Naive thymus-derived CD4-positive, alpha-beta T cell (primary cell): ENCODE data around the gene NT5C2. TPM values are rescaled to one million over a fixed set of nuclear protein-coding genes. Genes with fewer than 3 reads are reported as not detected.

Experiments
- ATAC-seq: fragments of 150-1000 bp; cut with Tn5 transposase; 2 replicates; pipeline ENCODE4 v1.10.0; 2021; ENCODE audit warnings: mild to moderate bottlenecking, moderate library complexity
- CTCF ChIA-PET: fragments of 350-600 bp; sonication (Branson Sonifier 250); formaldehyde crosslinking; loops from one replicate; lab custom pipeline; 2021; ENCODE audit warnings: antibody characterized with exemption; lab: Charles Lee
- POLR2A ChIA-PET: fragments of 350-600 bp; sonication (Branson Sonifier 250); formaldehyde crosslinking; loops from one replicate; lab custom pipeline; 2021; ENCODE audit warnings: antibody characterized with exemption, inconsistent platforms; lab: Charles Lee
- DNase-seq, 9 donors: peaks; one replicate each; pipeline versions ENCODE4 v3.0.0 to v3.0.0-alpha.2; 2020 to 2022; ENCODE audit warnings: mixed read lengths in 1 of 9
- H3K27ac ChIP-seq: one replicate; pipeline ENCODE4 v1.7.0; 2013; ENCODE audit warnings: mild to moderate bottlenecking, low read depth, low read length, moderate library complexity
- H3K27me3 ChIP-seq, 2 donors: one replicate each; pipeline ENCODE4 v1.7.0; 2013; ENCODE audit warnings: low read length in 2 of 2, mild to moderate bottlenecking in 2 of 2, moderate library complexity in 2 of 2; ENCODE audit not compliant: control insufficient read depth in 2 of 2, insufficient read depth in 2 of 2
- H3K36me3 ChIP-seq, 3 experiments: 1 replicate in 2 of 3; 2 replicates in 1 of 3; pipeline ENCODE4 v1.7.0; 2013; ENCODE audit warnings: low read length in 3 of 3, mild to moderate bottlenecking in 3 of 3, moderate library complexity in 1 of 3; ENCODE audit not compliant: insufficient read depth in 3 of 3, control insufficient read depth in 2 of 3
- H3K4me1 ChIP-seq, 2 donors: one replicate each; pipeline ENCODE4 v1.7.0; 2013; ENCODE audit warnings: low read length in 2 of 2, mild to moderate bottlenecking in 2 of 2, moderate library complexity in 1 of 2; ENCODE audit not compliant: control insufficient read depth in 2 of 2, insufficient read depth in 2 of 2
- H3K4me3 ChIP-seq: 2 replicates; pipeline ENCODE4 v1.7.0; 2013; ENCODE audit warnings: mild to moderate bottlenecking, low read length
- H3K9me3 ChIP-seq, 3 experiments: 1 replicate in 2 of 3; 2 replicates in 1 of 3; pipeline ENCODE4 v1.7.0; 2013; ENCODE audit warnings: low read length in 3 of 3; ENCODE audit not compliant: control insufficient read depth in 2 of 3
- H3K27ac Mint-ChIP-seq, 9 donors: one replicate each; pipeline ENCODE4 v1.8.0; 2020 to 2022; ENCODE audit warnings: mixed read lengths in 9 of 9, mild to moderate bottlenecking in 8 of 9, moderate library complexity in 5 of 9, inconsistent platforms in 2 of 9
- H3K27me3 Mint-ChIP-seq, 5 donors: one replicate each; pipeline ENCODE4 v1.8.0; 2021 to 2022; ENCODE audit warnings: mixed read lengths in 5 of 5, mild to moderate bottlenecking in 1 of 5
- H3K36me3 Mint-ChIP-seq, 5 donors: one replicate each; pipeline ENCODE4 v1.8.0; 2020 to 2022; ENCODE audit warnings: mixed read lengths in 5 of 5, mild to moderate bottlenecking in 3 of 5, inconsistent platforms in 1 of 5
- H3K4me1 Mint-ChIP-seq, 7 donors: one replicate each; pipeline ENCODE4 v1.8.0; 2020 to 2022; ENCODE audit warnings: mixed read lengths in 7 of 7, mild to moderate bottlenecking in 3 of 7, inconsistent platforms in 1 of 7
- H3K4me3 Mint-ChIP-seq, 10 donors: one replicate each; pipeline ENCODE4 v1.8.0; 2020 to 2022; ENCODE audit warnings: mild to moderate bottlenecking in 10 of 10, mixed read lengths in 10 of 10, moderate library complexity in 6 of 10, inconsistent platforms in 2 of 10
- H3K9me3 Mint-ChIP-seq, 11 donors: one replicate each; pipeline ENCODE4 v1.8.0; 2020 to 2022; ENCODE audit warnings: mixed read lengths in 11 of 11, mild to moderate bottlenecking in 4 of 11, inconsistent platforms in 1 of 11, moderate library complexity in 1 of 11
- intact Hi-C, 2 donors: fragments of 100-400 bp; cut with micrococcal nuclease; formaldehyde crosslinking; loops; one replicate each; pipeline ENCODE4 v1.15.1; 2023
- polyA plus RNA-seq, 2 donors: library from polyadenylated mRNA; unstranded; fragments of 300-500 nt; fragmentation: Illumina TruSeq; gene quantifications; one replicate each; pipeline ENCODE4 v1.2.3, GENCODE V29; 2021
- total RNA-seq, 6 experiments: library from RNA in 5 of 6; stranded (reverse) in 5 of 6; gene quantifications; 1 replicate in 5 of 6; 2 replicates in 1 of 6; pipeline ENCODE4 v1.2.3 and lab custom pipeline; 2021 to 2026

The NT5C2 gene
- 10 to 100 TPM; 53.8 to 87.8 (median 72.3) TPM for total RNA-seq
- 10 to 100 TPM; 48.7 to 60.6 TPM for polyA plus RNA-seq
- 66.4 reads per million, percentile 77 among the genes with 10 or more reads in this experiment for total RNA-seq (lab: John Stamatoyannopoulos, UW)

DNA sequence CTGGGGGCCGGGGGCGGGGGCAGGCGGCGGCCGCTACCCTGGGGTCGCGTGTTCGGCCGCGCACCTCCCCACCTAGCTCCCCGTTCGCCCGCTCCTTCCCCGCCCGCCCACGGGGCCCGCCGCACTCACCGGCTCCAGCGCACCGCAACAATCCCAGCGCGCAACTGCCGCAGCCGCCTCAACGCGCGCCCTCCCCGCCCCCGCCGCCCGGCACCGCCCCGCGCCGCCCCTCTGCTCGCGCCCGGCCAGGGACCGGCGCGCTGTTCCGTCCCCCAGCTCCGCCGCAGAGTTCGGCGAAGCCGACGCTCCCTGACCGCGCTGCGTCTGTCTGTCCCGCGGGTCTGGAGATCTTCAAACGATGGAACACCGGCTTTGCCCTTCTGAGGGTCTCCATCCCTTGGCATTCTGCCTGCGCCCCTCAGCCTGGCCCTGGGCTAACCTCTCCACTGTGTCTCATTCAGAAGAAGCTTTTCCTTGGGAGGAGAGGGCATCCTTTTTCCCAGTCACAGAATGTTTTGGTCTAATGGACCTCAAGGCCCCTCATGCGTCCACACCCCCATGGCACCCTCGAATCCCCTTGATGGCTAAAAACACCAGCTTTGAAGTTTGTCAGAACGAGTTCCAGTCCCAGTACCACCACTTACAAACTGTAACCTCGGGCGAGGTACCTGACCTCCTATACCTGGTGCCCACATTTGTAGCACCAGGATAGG, at the start of gene NT5C2:
TSS of gene NT5C2 (minus strand) at position 166 of the 713 bp plus-strand sequence. CDS start 18,314 bp downstream, outside the sequence.
- peak within 1 kb of the TSS; percentile 97 for H3K27ac ChIP-seq
- Mint-ChIP-seq H3K36me3 (peaks cover 0 to 11% (median 3%) of the 10 kb centered on the region in 5 donors), H3K9me3 (peaks cover 0 to 3% (median 0%) of the 10 kb centered on the region in 11 donors), H3K4me1 (peaks cover 33 to 46% (median 38%) of the 10 kb centered on the region in 7 donors), H3K4me3 (peak within 1 kb of the TSS; percentile 91 to 100 (median 98)), H3K27me3 (no peaks in the 10 kb centered on the region), H3K27ac (peak within 1 kb of the TSS; percentile 86 to 100 (median 95))
- intact Hi-C loops: loop anchor here (1.0 to 10.0 kb wide), 7 partner anchors 52 to 548 kb away; partner anchors contain the start of genes BORCS7 (in 2 of the 2), ARL3 (in 1 of the 2), CNNM2 (in 1 of the 2) and RPEL1 (in 1 of the 2)
- peaks cover 6 to 21% of the 10 kb centered on the region in 2 donors for H3K4me1 ChIP-seq
- peaks cover 0 to 4% (median 0%) of the 10 kb centered on the region in 3 experiments for H3K36me3 ChIP-seq
- ChIA-PET CTCF (interaction anchor here (1.3 kb wide), 1 partner anchor 275 kb away, joined by 4 read pairs; the partner anchor contains the start of gene CNNM2), POLR2A (interaction anchor here (0.9 to 1.7 kb wide), 3 partner anchors 8 to 174 kb away, joined by 3 to 14 read pairs (median 4); partner anchors contain the start of gene TAF5)
- no peaks in the 10 kb centered on the region for H3K27me3 ChIP-seq
- peak; percentile 58 to 89 (median 75) for DNase-seq
- peak within 1 kb of the TSS; percentile 85 for H3K4me3 ChIP-seq
- ATAC-seq: peak; percentile 92
- H3K9me3 ChIP-seq: no peaks in the 10 kb centered on the region

DNA sequence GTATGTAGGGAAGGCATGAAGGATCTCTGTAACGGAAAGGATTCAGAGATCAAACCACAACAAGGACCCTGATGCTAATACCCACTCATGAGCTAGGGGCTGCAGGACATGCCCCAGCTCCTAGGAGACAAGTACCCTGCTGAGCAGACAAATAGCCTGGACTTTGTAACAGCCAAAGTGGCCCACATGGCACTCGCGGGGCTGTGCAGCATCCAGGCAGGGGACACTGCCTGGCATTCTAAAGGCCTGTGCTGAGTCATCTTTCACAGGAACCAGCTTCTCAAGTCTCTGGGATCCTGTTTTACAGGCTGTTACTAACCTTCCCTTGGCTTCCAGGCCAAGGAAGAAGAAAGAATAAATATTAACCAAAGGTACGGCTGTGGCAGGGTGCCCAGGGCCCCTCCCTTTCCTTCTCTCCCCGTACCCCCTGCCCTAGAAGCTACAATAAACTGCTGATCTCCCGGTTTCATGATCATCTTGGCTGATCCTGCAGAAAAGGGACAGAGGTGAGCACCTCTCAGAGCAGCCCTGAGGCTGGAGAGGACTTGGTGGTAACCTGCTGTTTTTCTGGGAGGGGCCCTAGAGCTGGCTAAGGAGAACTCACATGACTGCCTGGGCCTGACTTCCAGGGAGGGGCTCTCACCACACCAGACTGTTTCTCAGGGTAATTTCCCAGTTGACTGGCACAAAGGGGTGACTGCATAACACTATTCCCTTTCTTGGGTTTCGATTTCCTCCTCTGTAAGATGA, 48.4 kb upstream of the NT5C2 start:
- peak; percentile 83 for ATAC-seq

DNA sequence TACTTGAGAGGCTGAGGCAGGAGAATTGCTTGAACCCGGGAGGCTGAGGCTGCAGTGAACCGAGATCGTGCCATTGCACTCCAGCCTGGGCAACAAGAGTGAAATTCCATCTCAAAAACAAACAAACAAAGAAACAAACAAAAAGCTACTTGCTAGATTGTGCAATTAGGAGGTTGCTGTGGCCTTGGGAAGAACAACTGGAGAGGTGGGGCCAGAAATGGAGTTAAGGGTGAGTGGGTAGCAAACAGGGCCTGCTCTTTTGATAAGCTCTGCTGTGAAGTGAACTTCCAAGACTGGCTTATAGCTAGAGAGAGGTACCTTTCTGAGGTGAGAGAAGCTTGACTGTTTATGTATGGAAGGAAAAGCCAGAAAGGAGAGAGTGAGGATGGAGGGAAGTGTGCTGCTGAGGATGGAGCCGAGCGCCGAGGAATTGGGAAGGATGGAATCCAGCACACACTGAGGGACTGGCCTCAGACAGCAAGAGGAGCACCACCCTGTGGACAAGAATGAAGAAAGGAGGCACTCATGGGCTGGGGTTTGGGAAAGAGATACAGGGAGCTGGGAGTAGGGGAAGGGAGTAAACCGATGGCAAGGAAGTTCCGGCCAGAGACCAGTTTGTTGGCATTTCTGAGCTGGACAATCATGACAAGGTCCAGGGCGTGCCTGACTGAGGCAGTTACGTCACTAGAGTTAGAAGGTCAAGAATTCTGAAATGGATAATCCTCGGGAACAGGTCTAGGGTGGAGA, 45.6 kb upstream of the NT5C2 start:
- ChIA-PET POLR2A (no interaction called here), CTCF (interaction anchor here (0.6 kb wide), 1 partner anchor 337 kb away, joined by 3 read pairs; no protein-coding TSS in a partner anchor)
- H3K9me3 ChIP-seq: no peaks in the 10 kb centered on the region
- H3K27ac ChIP-seq: no peak overlapping the region
- no peaks in the 10 kb centered on the region for H3K4me1 ChIP-seq
- no peaks in the 10 kb centered on the region for H3K9me3 Mint-ChIP-seq
- H3K27ac Mint-ChIP-seq: no peak overlapping the region
- H3K36me3 Mint-ChIP-seq: no peaks in the 10 kb centered on the region
- H3K4me3 Mint-ChIP-seq: no peak overlapping the region
- no peak overlapping the region for H3K4me3 ChIP-seq
- no peak for DNase-seq
- H3K36me3 ChIP-seq: no peaks in the 10 kb centered on the region
- peaks cover 0 to 4% (median 0%) of the 10 kb centered on the region in 5 donors for H3K27me3 Mint-ChIP-seq
- peaks cover 5 to 22% (median 6%) of the 10 kb centered on the region in 7 donors for H3K4me1 Mint-ChIP-seq
- ATAC-seq: no peak
- intact Hi-C loops: no loop called here
- H3K27me3 ChIP-seq: no peaks in the 10 kb centered on the region

More for the DNA sequence above, 48.4 kb upstream of the NT5C2 start:
- no peaks in the 10 kb centered on the region for H3K27me3 ChIP-seq
- no peaks in the 10 kb centered on the region for H3K36me3 ChIP-seq
- no peaks in the 10 kb centered on the region for H3K36me3 Mint-ChIP-seq
- no peaks in the 10 kb centered on the region for H3K9me3 ChIP-seq
- H3K4me3 Mint-ChIP-seq: peak overlapping the region in 1 of 10 donors; percentile 75
- no peaks in the 10 kb centered on the region for H3K9me3 Mint-ChIP-seq
- DNase-seq: no peak
- H3K27ac Mint-ChIP-seq: peak overlapping the region in 1 of 9 donors; percentile 85
- peaks cover 0 to 11% (median 1%) of the 10 kb centered on the region in 5 donors for H3K27me3 Mint-ChIP-seq
- H3K4me1 Mint-ChIP-seq: peaks cover 5 to 28% (median 6%) of the 10 kb centered on the region in 7 donors
- intact Hi-C loops: loop anchor here in 1 of 2 donors (5.0 kb wide), 1 partner anchor 139 kb away; no protein-coding TSS in a partner anchor
- H3K4me1 ChIP-seq: no peaks in the 10 kb centered on the region
- H3K4me3 ChIP-seq: no peak overlapping the region
- ChIA-PET POLR2A (interaction anchor here (1.1 kb wide), 1 partner anchor 323 kb away, joined by 3 read pairs; the partner anchor contains the start of gene CNNM2), CTCF (interaction anchor here (0.9 to 1.3 kb wide), 3 partner anchors 325 to 406 kb away, joined by 3 to 5 read pairs (median 4); no protein-coding TSS in a partner anchor)
- no peak overlapping the region for H3K27ac ChIP-seq

DNA sequence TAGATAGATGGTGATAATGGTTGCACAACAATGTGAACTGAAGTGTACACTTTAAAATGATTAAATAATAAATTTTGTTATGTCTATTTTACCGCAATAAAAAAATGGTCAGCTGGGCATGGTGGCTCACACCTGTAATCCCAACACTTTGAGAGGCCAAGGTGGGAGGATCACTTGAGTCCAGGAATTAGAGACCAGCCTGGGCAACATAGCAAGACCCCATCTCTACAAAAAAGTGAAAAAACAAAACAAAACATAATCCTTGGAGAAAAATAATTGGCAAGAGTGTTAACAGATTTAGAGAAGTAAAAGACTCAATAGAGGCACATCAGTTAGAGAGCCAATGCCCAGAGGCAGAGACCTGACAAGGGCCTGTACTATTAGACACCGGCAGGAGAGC, 42.7 kb upstream of the NT5C2 start:
- no peak overlapping the region for H3K27ac ChIP-seq
- no peaks in the 10 kb centered on the region for H3K4me1 ChIP-seq
- H3K4me3 Mint-ChIP-seq: no peak overlapping the region
- no peaks in the 10 kb centered on the region for H3K36me3 Mint-ChIP-seq
- H3K27me3 ChIP-seq: no peaks in the 10 kb centered on the region
- peaks cover 5 to 14% (median 6%) of the 10 kb centered on the region in 7 donors for H3K4me1 Mint-ChIP-seq
- POLR2A ChIA-PET: no interaction called here
- ATAC-seq (no peak), DNase-seq (no peak)
- intact Hi-C loops: no loop called here
- CTCF ChIA-PET: no interaction called here
- H3K36me3 ChIP-seq: no peaks in the 10 kb centered on the region
- no peaks in the 10 kb centered on the region for H3K9me3 Mint-ChIP-seq
- H3K27ac Mint-ChIP-seq: no peak overlapping the region
- H3K27me3 Mint-ChIP-seq: peaks cover 0 to 7% (median 0%) of the 10 kb centered on the region in 5 donors
- no peaks in the 10 kb centered on the region for H3K9me3 ChIP-seq
- H3K4me3 ChIP-seq: no peak overlapping the region

DNA sequence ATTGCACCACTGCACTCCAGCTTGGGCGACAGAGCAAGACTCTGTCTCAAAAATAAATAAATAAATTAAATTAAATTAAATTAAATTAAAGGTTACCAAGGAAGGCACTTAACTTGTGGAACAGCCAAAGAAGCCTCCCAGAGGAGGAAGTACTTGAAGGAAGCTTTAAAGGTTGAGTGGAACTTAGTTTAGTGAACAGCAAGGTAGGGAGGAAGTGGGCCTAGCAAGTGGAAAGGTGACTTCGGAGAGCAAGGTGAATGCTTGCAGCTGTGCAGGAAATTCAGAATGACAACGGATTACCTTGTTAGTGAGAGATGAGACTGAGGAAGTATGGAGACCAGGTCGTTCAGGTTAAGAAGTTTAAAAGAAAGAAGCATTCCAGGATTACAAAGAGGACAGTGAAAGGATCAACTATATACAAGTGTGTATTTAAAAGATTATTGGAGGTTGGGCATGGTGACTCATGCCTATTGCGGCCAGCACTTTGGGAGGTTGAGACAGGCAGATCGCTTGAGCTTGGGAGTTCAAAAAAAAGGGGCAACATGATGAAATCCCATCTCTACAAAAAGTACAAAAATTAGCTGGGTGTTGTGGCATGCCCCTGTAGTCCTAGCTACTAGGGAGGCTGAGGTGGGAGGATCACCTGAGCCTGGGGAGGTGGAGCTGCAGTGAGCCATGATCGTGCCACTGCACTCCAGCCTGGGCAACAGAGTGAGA, 39.9 kb upstream of the NT5C2 start:
- Histone ChIP-seq H3K27me3 (no peaks in the 10 kb centered on the region), H3K36me3 (no peaks in the 10 kb centered on the region), H3K4me1 (no peaks in the 10 kb centered on the region), H3K4me3 (no peak overlapping the region), H3K9me3 (no peaks in the 10 kb centered on the region), H3K27ac (no peak overlapping the region)
- peaks cover 0 to 7% (median 0%) of the 10 kb centered on the region in 5 donors for H3K27me3 Mint-ChIP-seq
- CTCF ChIA-PET: no interaction called here
- POLR2A ChIA-PET: no interaction called here
- ATAC-seq: no peak
- no peak for DNase-seq
- no peaks in the 10 kb centered on the region for H3K36me3 Mint-ChIP-seq
- H3K27ac Mint-ChIP-seq: no peak overlapping the region
- intact Hi-C loops: no loop called here
- no peak overlapping the region for H3K4me3 Mint-ChIP-seq
- no peaks in the 10 kb centered on the region for H3K9me3 Mint-ChIP-seq
- peaks cover 0 to 2% (median 0%) of the 10 kb centered on the region in 7 donors for H3K4me1 Mint-ChIP-seq
